Putamen (tissue), 1 donor: Measurements from ENCODE around the gene PI4K2A.

Source experiments
- DNase-seq: peaks from one replicate; pipeline ENCODE4 v3.0.0-alpha.2; 2016; ENCODE audit warnings: low spot score

Gene PI4K2A

GRCh38 chr10:97640174-97640867, at the start of gene PI4K2A:
TSS of gene PI4K2A (plus strand) at chr10:97640671. CDS start at chr10:97640743, 72 bp downstream.
- peak; percentile 98 for DNase-seq

- no peak for DNase-seq
These were observed 49.5 kb upstream of the PI4K2A start for GRCh38 chr10:97590748-97591495.

- DNase-seq = no peak
These were observed 47.0 kb upstream of the PI4K2A start for GRCh38 chr10:97593421-97593820.

- no peak for DNase-seq
These were observed 44.1 kb upstream of the PI4K2A start for GRCh38 chr10:97596101-97597082.

GRCh38 chr10:97597778-97598177, 42.7 kb upstream of the PI4K2A start:
- DNase-seq = no peak

GRCh38 chr10:97598407-97599271, 41.8 kb upstream of the PI4K2A start:
- no peak for DNase-seq

- no peak for DNase-seq
These were observed 41.2 kb upstream of the PI4K2A start for GRCh38 chr10:97599272-97599619.

GRCh38 chr10:97600616-97601015, 39.9 kb upstream of the PI4K2A start:
- no peak for DNase-seq

GRCh38 chr10:97601268-97602215, 38.9 kb upstream of the PI4K2A start:
- DNase-seq = no peak

- peak; percentile 39 for DNase-seq
These were observed 33.3 kb upstream of the PI4K2A start for GRCh38 chr10:97607095-97607636.

- no peak for DNase-seq
These were observed 31.4 kb upstream of the PI4K2A start for GRCh38 chr10:97608991-97609561.

- no peak for DNase-seq
These were observed 29.0 kb upstream of the PI4K2A start for GRCh38 chr10:97611473-97611872.

GRCh38 chr10:97612386-97612785, 28.1 kb upstream of the PI4K2A start:
- DNase-seq = no peak

GRCh38 chr10:97618285-97618684, 22.2 kb upstream of the PI4K2A start:
- DNase-seq = no peak

- no peak for DNase-seq
These were observed 21.7 kb upstream of the PI4K2A start for GRCh38 chr10:97618733-97619132.

- DNase-seq = no peak
These were observed 17.2 kb upstream of the PI4K2A start for GRCh38 chr10:97623277-97623676.

- no peak for DNase-seq
These were observed 12.7 kb upstream of the PI4K2A start for GRCh38 chr10:97627731-97628130.

- no peak for DNase-seq
These were observed 12.2 kb upstream of the PI4K2A start for GRCh38 chr10:97628228-97628627.

- no peak for DNase-seq
These were observed 11.2 kb upstream of the PI4K2A start for GRCh38 chr10:97629289-97629688.

GRCh38 chr10:97631098-97631497, 9.4 kb upstream of the PI4K2A start:
- no peak for DNase-seq
